ENCODE results near the gene PARD6B.

PARD6B gene

DNA sequence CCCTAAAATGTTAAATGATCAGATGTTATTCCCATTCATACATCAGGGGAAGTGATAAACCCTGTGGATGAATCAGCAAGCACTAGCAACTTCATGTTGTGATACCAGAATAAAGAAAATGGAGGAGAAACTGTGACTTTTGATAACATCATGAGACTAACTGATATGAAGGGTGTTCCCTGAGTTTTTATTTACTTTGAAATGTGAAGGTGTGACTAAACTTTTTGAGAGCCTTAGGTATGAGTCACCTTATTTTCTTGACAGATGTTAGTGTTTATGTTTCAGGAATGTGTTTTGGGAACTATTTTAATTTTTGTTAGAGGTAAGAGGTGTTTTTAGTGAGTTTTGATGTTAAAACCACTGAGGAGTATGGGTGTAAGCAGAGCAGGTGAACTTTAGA, 4.4 kb downstream of the PARD6B start:
- H3K9me3 ChIP-seq (ENCODE audit: control insufficient read depth, low read depth, low read length) = no peaks in the 10 kb centered on the region
- H3K4me1 ChIP-seq (ENCODE audit: control insufficient read depth, low read depth, low read length) = peaks cover 21% of the 10 kb centered on the region
- no peak overlapping the region for H3K27ac ChIP-seq (ENCODE audit: low read length)
- no peaks in the 10 kb centered on the region for H3K27me3 ChIP-seq (ENCODE audit: control insufficient read depth, insufficient read depth, low read length)
- H3K4me3 ChIP-seq (ENCODE audit: low read length) = no peak overlapping the region
- peaks cover 10% of the 10 kb centered on the region for H3K36me3 ChIP-seq (ENCODE audit: control insufficient read depth, low read depth, low read length)
- H3K9ac ChIP-seq (ENCODE audit: low read length) = no peak overlapping the region

DNA sequence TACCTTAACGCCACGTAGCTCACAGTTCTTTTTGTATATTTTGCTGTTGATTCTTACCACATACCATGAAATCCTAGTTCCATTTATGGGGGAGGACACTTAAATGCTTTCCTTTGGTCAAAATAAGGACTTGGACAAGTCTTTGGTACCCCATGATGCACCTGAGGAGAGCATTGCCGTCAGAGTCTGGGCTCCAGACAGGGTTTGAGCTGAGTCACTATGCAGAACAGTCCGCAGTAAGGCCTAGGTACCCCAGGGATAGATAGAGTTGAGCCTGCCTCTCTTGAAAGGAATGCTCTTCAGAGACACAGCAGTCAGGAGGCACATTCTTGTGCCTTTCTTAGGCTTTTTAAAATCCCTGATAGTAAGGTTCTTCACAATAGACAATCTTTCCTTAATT, 6.0 kb downstream of the PARD6B start:
- H3K4me1 ChIP-seq (ENCODE audit: control insufficient read depth, low read depth, low read length) = peaks cover 21% of the 10 kb centered on the region
- no peaks in the 10 kb centered on the region for H3K27me3 ChIP-seq (ENCODE audit: control insufficient read depth, insufficient read depth, low read length)
- H3K9me3 ChIP-seq (ENCODE audit: control insufficient read depth, low read depth, low read length) = no peaks in the 10 kb centered on the region
- no peak overlapping the region for H3K9ac ChIP-seq (ENCODE audit: low read length)
- peaks cover 10% of the 10 kb centered on the region for H3K36me3 ChIP-seq (ENCODE audit: control insufficient read depth, low read depth, low read length)
- peak overlapping the region; percentile 52 for H3K27ac ChIP-seq (ENCODE audit: low read length)
- no peak overlapping the region for H3K4me3 ChIP-seq (ENCODE audit: low read length)

DNA sequence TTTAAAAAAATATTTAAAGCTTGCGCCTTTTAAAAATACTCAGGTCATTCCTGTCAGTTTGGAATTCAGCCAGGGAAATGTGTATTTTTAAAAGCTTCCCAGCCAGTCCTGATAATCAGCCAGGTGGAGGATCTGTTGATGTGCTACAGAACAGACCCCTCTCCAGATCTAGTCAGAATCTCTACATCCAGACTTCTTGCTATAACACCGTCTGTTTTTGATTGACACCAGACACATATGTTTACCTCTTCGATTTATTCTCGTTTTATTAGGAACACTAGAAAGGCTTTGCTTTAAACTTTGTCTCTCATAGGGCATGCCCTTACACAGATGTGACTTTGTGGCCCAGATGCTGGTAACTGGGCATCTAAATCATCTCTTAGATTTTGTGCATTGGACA, 11.7 kb downstream of the PARD6B start:
- peaks cover 20% of the 10 kb centered on the region for H3K36me3 ChIP-seq (ENCODE audit: control insufficient read depth, low read depth, low read length)
- peaks cover 17% of the 10 kb centered on the region for H3K4me1 ChIP-seq (ENCODE audit: control insufficient read depth, low read depth, low read length)
- H3K9ac ChIP-seq (ENCODE audit: low read length) = no peak overlapping the region

GRCh38 chr20:50744143-50744792, 12.9 kb downstream of the PARD6B start:
- peaks cover 17% of the 10 kb centered on the region for H3K4me1 ChIP-seq (ENCODE audit: control insufficient read depth, low read depth, low read length)
- no peak overlapping the region for H3K9ac ChIP-seq (ENCODE audit: low read length)
- peak overlapping the region; percentile 31 for H3K27ac ChIP-seq (ENCODE audit: low read length)
- H3K4me3 ChIP-seq (ENCODE audit: low read length) = no peak overlapping the region
- no peaks in the 10 kb centered on the region for H3K9me3 ChIP-seq (ENCODE audit: control insufficient read depth, low read depth, low read length)
- H3K36me3 ChIP-seq (ENCODE audit: control insufficient read depth, low read depth, low read length) = peaks cover 14% of the 10 kb centered on the region
- H3K27me3 ChIP-seq (ENCODE audit: control insufficient read depth, insufficient read depth, low read length) = no peaks in the 10 kb centered on the region

More for the DNA sequence above, 11.7 kb downstream of the PARD6B start:
- Histone ChIP-seq H3K9me3 (ENCODE audit: control insufficient read depth, low read depth, low read length) (no peaks in the 10 kb centered on the region), H3K4me3 (ENCODE audit: low read length) (no peak overlapping the region), H3K27ac (ENCODE audit: low read length) (no peak overlapping the region), H3K27me3 (ENCODE audit: control insufficient read depth, insufficient read depth, low read length) (no peaks in the 10 kb centered on the region)

DNA sequence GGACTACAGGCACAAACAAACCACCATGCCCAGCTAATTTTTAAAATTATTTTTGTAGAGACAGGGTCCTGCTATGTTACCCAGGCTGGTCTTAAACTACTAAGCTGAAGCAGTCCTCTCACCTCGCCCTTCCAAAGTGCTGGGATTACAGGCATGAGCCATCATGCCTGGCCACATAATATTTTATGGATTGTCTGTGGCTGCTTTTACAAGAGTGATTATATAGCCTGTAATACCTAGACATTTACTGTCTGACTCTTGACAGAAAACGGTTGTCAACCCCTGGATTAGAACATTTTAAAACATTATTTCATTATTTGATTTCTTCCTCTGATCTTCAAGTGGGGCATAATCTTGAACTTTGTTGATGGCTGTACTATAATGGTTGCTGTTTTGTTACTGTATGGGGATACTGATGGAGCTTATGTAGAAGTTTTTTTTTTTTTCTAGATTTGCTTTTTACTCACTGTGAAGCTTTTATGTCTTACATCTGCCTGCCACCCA, 14.3 kb downstream of the PARD6B start:
- Histone ChIP-seq H3K27ac (ENCODE audit: low read length) (no peak overlapping the region), H3K27me3 (ENCODE audit: control insufficient read depth, insufficient read depth, low read length) (no peaks in the 10 kb centered on the region), H3K4me1 (ENCODE audit: control insufficient read depth, low read depth, low read length) (peaks cover 6% of the 10 kb centered on the region), H3K9ac (ENCODE audit: low read length) (no peak overlapping the region), H3K36me3 (ENCODE audit: control insufficient read depth, low read depth, low read length) (peaks cover 26% of the 10 kb centered on the region), H3K4me3 (ENCODE audit: low read length) (no peak overlapping the region), H3K9me3 (ENCODE audit: control insufficient read depth, low read depth, low read length) (no peaks in the 10 kb centered on the region)

DNA sequence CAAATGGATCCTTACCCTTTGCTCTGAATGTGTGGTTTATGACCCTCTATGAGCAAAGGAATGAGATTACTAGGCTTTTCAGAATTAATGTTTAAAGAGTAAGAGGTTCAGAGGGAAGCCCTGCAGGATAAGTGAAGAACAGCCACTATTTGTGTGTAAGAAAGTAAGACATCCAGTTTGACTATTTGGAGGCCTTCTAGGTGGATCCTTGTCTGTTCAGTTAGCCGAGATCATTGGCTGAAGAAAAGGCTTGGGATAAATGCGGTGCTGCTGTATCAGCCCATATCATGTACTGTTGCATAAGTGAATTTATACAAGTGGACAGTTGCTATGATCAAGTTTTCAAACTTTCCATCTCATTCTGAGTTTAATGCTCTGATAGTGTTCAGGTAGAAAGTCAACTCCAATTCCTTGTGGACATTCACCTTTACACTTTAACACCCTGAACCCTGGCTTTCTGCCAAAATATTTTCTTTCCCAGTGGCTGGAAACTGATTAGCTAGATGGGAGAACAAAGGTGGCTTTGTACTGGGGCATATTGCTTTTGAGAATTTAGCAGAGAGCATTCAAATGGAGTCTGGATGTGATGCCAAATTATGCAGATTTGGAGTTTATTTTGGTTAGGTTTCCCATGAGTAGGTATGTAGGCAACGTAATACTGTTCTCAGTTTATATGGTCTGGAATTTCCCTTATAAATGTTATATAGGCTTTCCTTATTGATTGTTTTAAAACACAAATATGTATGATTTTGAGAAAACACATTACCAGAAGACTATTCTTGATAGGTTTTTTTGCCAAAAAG, 15.0 kb downstream of the PARD6B start:
- Histone ChIP-seq H3K27me3 (ENCODE audit: control insufficient read depth, insufficient read depth, low read length) (no peaks in the 10 kb centered on the region), H3K9ac (ENCODE audit: low read length) (no peak overlapping the region), H3K27ac (ENCODE audit: low read length) (no peak overlapping the region), H3K4me3 (ENCODE audit: low read length) (no peak overlapping the region), H3K4me1 (ENCODE audit: control insufficient read depth, low read depth, low read length) (peaks cover 6% of the 10 kb centered on the region), H3K9me3 (ENCODE audit: control insufficient read depth, low read depth, low read length) (no peaks in the 10 kb centered on the region), H3K36me3 (ENCODE audit: control insufficient read depth, low read depth, low read length) (peaks cover 26% of the 10 kb centered on the region)

DNA sequence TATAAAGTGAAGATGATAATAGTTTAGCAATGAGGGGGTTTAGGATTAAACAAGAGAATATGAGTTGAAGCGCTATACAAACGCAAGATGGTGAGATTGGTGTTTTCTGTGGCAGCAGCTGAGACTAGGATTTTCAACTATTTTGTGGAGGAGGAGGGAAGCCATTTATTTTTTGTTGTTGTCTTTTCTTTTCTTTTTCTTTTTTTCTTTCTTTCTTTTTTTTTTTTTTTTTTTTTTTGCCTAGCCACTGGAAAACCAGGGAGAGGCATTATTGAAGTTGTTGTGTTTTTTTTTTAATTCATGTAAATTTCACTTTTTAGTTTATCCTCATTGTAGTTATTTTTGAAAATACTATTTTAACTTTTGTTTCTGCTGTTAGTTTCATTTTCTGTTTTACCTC, 15.9 kb downstream of the PARD6B start:
- H3K36me3 ChIP-seq (ENCODE audit: control insufficient read depth, low read depth, low read length) = peaks cover 26% of the 10 kb centered on the region
- H3K9ac ChIP-seq (ENCODE audit: low read length) = no peak overlapping the region
- no peaks in the 10 kb centered on the region for H3K9me3 ChIP-seq (ENCODE audit: control insufficient read depth, low read depth, low read length)
- H3K27me3 ChIP-seq (ENCODE audit: control insufficient read depth, insufficient read depth, low read length) = no peaks in the 10 kb centered on the region
- no peak overlapping the region for H3K4me3 ChIP-seq (ENCODE audit: low read length)
- no peak overlapping the region for H3K27ac ChIP-seq (ENCODE audit: low read length)
- H3K4me1 ChIP-seq (ENCODE audit: control insufficient read depth, low read depth, low read length) = peaks cover 6% of the 10 kb centered on the region

- H3K9me3 ChIP-seq (ENCODE audit: control insufficient read depth, low read depth, low read length) = no peaks in the 10 kb centered on the region
- peaks cover 26% of the 10 kb centered on the region for H3K36me3 ChIP-seq (ENCODE audit: control insufficient read depth, low read depth, low read length)
- no peak overlapping the region for H3K9ac ChIP-seq (ENCODE audit: low read length)
- H3K4me3 ChIP-seq (ENCODE audit: low read length) = no peak overlapping the region
- no peaks in the 10 kb centered on the region for H3K4me1 ChIP-seq (ENCODE audit: control insufficient read depth, low read depth, low read length)
- no peaks in the 10 kb centered on the region for H3K27me3 ChIP-seq (ENCODE audit: control insufficient read depth, insufficient read depth, low read length)
- H3K27ac ChIP-seq (ENCODE audit: low read length) = no peak overlapping the region
Observed at GRCh38 chr20:50750145-50750671, 18.8 kb downstream of the PARD6B start.

DNA sequence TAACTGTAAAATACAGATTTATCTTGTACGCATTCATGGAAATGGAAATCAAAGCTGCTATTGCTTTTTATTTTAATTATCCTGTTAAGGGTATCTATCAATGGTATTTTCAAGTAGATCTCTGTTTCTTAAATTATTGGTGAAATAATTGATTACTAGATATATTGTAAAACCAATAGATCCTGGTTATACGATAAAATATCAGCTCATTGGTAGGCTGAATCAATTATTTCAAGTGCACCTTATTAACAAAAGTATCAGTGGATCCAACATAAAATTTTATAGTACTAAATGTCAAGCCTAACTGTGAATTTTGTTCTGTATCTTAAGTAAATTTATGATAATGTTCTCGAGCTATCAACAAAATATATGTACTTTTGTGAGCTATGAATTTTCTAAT, 21.8 kb downstream of the PARD6B start:
- peaks cover 12% of the 10 kb centered on the region for H3K36me3 ChIP-seq (ENCODE audit: control insufficient read depth, low read depth, low read length)
- no peak overlapping the region for H3K27ac ChIP-seq (ENCODE audit: low read length)
- H3K27me3 ChIP-seq (ENCODE audit: control insufficient read depth, insufficient read depth, low read length) = no peaks in the 10 kb centered on the region
- no peaks in the 10 kb centered on the region for H3K9me3 ChIP-seq (ENCODE audit: control insufficient read depth, low read depth, low read length)
- H3K9ac ChIP-seq (ENCODE audit: low read length) = no peak overlapping the region
- H3K4me1 ChIP-seq (ENCODE audit: control insufficient read depth, low read depth, low read length) = no peaks in the 10 kb centered on the region
- no peak overlapping the region for H3K4me3 ChIP-seq (ENCODE audit: low read length)

DNA sequence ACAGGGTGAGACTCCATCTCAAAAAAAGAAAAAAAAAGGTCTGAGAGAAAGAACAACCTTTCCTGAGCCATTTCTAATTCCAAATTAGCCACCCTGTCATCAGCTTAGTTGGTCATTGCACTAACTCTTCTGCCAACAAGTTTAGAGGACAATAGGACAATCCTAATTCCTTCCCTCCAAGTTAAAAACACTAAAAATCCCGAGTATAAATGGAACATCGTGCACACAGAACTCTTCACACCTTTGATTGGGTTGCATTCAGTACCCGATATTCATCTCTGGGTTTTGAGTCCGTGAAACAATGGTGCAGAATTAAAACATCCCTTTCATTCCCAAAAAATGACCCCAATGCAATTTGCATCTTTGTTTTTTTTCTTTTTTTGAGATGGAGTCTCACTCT, 23.0 kb downstream of the PARD6B start:
- H3K4me1 ChIP-seq (ENCODE audit: control insufficient read depth, low read depth, low read length) = no peaks in the 10 kb centered on the region
- peaks cover 12% of the 10 kb centered on the region for H3K36me3 ChIP-seq (ENCODE audit: control insufficient read depth, low read depth, low read length)
- H3K4me3 ChIP-seq (ENCODE audit: low read length) = no peak overlapping the region
- no peaks in the 10 kb centered on the region for H3K9me3 ChIP-seq (ENCODE audit: control insufficient read depth, low read depth, low read length)
- H3K27me3 ChIP-seq (ENCODE audit: control insufficient read depth, insufficient read depth, low read length) = no peaks in the 10 kb centered on the region
- no peak overlapping the region for H3K27ac ChIP-seq (ENCODE audit: low read length)
- H3K9ac ChIP-seq (ENCODE audit: low read length) = no peak overlapping the region

- Histone ChIP-seq H3K4me1 (ENCODE audit: control insufficient read depth, low read depth, low read length) (peaks cover 1% of the 10 kb centered on the region), H3K27ac (ENCODE audit: low read length) (no peak overlapping the region), H3K9ac (ENCODE audit: low read length) (no peak overlapping the region), H3K27me3 (ENCODE audit: control insufficient read depth, insufficient read depth, low read length) (no peaks in the 10 kb centered on the region), H3K9me3 (ENCODE audit: control insufficient read depth, low read depth, low read length) (no peaks in the 10 kb centered on the region), H3K36me3 (ENCODE audit: control insufficient read depth, low read depth, low read length) (no peaks in the 10 kb centered on the region), H3K4me3 (ENCODE audit: low read length) (no peak overlapping the region)
Observed at GRCh38 chr20:50756447-50756846, 25.1 kb downstream of the PARD6B start.
